Hypothalamus (tissue), 51 donors: Measurements from ENCODE around the gene INHBE.
A peak's percentile ranks its signal among the peaks of the same experiment; 100 is the strongest.
"Not testable (repeated sequence)": the region's sequence is repeated elsewhere in the genome, so short reads cannot be mapped to it uniquely, and the experiment has no call there.

ENCODE experiments used
- DNase-seq, 51 donors: peaks; one replicate each; lab custom pipeline; 2025; lab: John Stamatoyannopoulos, UW

Gene INHBE

GRCh38 chr12:57454566-57455373 is at the start of gene INHBE:
TSS of gene INHBE (plus strand) at chr12:57455307. CDS start at chr12:57455537, 230 bp downstream.
- no peak for DNase-seq

- no peak for DNase-seq
These were observed 44.6 kb upstream of the INHBE start for GRCh38 chr12:57410534-57410933.

- not testable (repeated sequence) for DNase-seq
These were observed 40.9 kb upstream of the INHBE start for GRCh38 chr12:57414160-57414559.

GRCh38 chr12:57415088-57415487 is 40.0 kb upstream of the INHBE start:
- no peak for DNase-seq

- DNase-seq = no peak
These were observed 38.8 kb upstream of the INHBE start for GRCh38 chr12:57416039-57416996.

GRCh38 chr12:57418255-57418654 is 36.9 kb upstream of the INHBE start:
- peak in 15 of 51 donors; percentile 3 to 48 (median 9) for DNase-seq

- no peak for DNase-seq
These were observed 35.6 kb upstream of the INHBE start for GRCh38 chr12:57419495-57419894.

- DNase-seq = no peak
These were observed 34.6 kb upstream of the INHBE start for GRCh38 chr12:57420482-57420881.

GRCh38 chr12:57426948-57427347 is 28.2 kb upstream of the INHBE start:
- not testable (repeated sequence) for DNase-seq

- no peak for DNase-seq
These were observed 26.1 kb upstream of the INHBE start for GRCh38 chr12:57428965-57429364.

GRCh38 chr12:57429473-57430111 is 25.5 kb upstream of the INHBE start:
- DNase-seq = peak in 1 of 51 donors; percentile 34

GRCh38 chr12:57430112-57430930 is 24.8 kb upstream of the INHBE start:
- DNase-seq = peak in 23 of 51 donors; percentile 13 to 77 (median 44)

GRCh38 chr12:57430931-57431566 is 24.1 kb upstream of the INHBE start, which contains the start of gene R3HDM2:
TSS of gene R3HDM2 (minus strand) at chr12:57431043. CDS start at chr12:57310428, 120,615 bp downstream.
- peak; percentile 44 to 96 (median 87) for DNase-seq

- DNase-seq = no peak
These were observed 23.4 kb upstream of the INHBE start for GRCh38 chr12:57431654-57432188.

- DNase-seq = no peak
These were observed 21.7 kb upstream of the INHBE start for GRCh38 chr12:57433370-57433769.

- DNase-seq = no peak
These were observed 20.4 kb upstream of the INHBE start, which contains the start of gene INHBC for GRCh38 chr12:57434517-57435223. TSS of gene INHBC (plus strand) at chr12:57434784. CDS start at chr12:57434887, 103 bp downstream.

GRCh38 chr12:57435293-57435692 is 19.8 kb upstream of the INHBE start:
- no peak for DNase-seq

- DNase-seq = no peak
These were observed 16.7 kb upstream of the INHBE start for GRCh38 chr12:57438400-57438799.
